ENCODE data around the gene NINJ2.

Gene NINJ2

GRCh38 chr12:569803-570434 lies 93.3 kb downstream of the NINJ2 start:
- H3K27ac ChIP-seq, result peak overlapping the region; percentile 53; the same call in 1 of the 2 replicates

GRCh38 chr12:569091-569676 lies 94.1 kb downstream of the NINJ2 start:
- TF ChIP-seq CTCF (conservative IDR thresholded peaks at IDR 0.05), result no peak
- H3K27ac ChIP-seq, result peak overlapping the region; percentile 53; the same call in 1 of the 2 replicates

More at GRCh38 chr12:569803-570434, 93.3 kb downstream of the NINJ2 start:
- TF ChIP-seq CTCF (conservative IDR thresholded peaks at IDR 0.05), result peak; percentile 98

- H3K27ac ChIP-seq, result no peak overlapping the region
- TF ChIP-seq CTCF (conservative IDR thresholded peaks at IDR 0.05), result no peak
Measured at GRCh38 chr12:568486-568885, 94.8 kb downstream of the NINJ2 start.

GRCh38 chr12:565589-566105 lies 97.6 kb downstream of the NINJ2 start:
- no peak overlapping the region for H3K27ac ChIP-seq
- no peak for TF ChIP-seq CTCF (conservative IDR thresholded peaks at IDR 0.05)

- H3K27ac ChIP-seq, result no peak overlapping the region
- TF ChIP-seq CTCF (conservative IDR thresholded peaks at IDR 0.05), result no peak
Measured at GRCh38 chr12:565161-565560, 98.1 kb downstream of the NINJ2 start.

- H3K27ac ChIP-seq, result no peak overlapping the region
- TF ChIP-seq CTCF (conservative IDR thresholded peaks at IDR 0.05), result no peak
Measured at GRCh38 chr12:563787-564298, 99.4 kb downstream of the NINJ2 start.

GRCh38 chr12:563250-563781 lies 99.9 kb downstream of the NINJ2 start:
- no peak for TF ChIP-seq CTCF (conservative IDR thresholded peaks at IDR 0.05)
- H3K27ac ChIP-seq, result no peak overlapping the region

Measured in VCaP (cell line).